GM23248 (cell line): Measurements from ENCODE around the gene NCAPG. TPM values are rescaled to one million over a fixed set of nuclear protein-coding genes. Genes with fewer than 3 reads are reported as not detected.
A peak's percentile ranks its signal among the peaks of the same experiment; 100 is the strongest.

Experiments
- DNase-seq: peaks from one replicate; pipeline ENCODE4 v3.0.0-alpha.2; 2015
- H2AFZ ChIP-seq: fragments of 200-600 bp; sonication (generic); 2 replicates; pipeline ENCODE4 v1.6.1; 2016; ENCODE audit warnings: antibody characterized with exemption
- H3F3A ChIP-seq: fragments of 200-600 bp; sonication (generic); 2 replicates; pipeline ENCODE4 v1.6.1; 2016; ENCODE audit warnings: mild to moderate bottlenecking, antibody characterized with exemption, mixed run types; ENCODE audit not compliant: insufficient read depth
- H3K27ac ChIP-seq: fragments of 200-600 bp; sonication (generic); 2 replicates; pipeline ENCODE4 v1.5.1; 2016; ENCODE audit warnings: mild to moderate bottlenecking
- H3K27me3 ChIP-seq: fragments of 200-600 bp; sonication (generic); replicated peaks from 2 replicates; pipeline ENCODE4 v1.6.1; 2016; ENCODE audit warnings: mild to moderate bottlenecking; ENCODE audit not compliant: insufficient read depth
- H3K36me3 ChIP-seq: fragments of 200-600 bp; sonication (generic); 2 replicates; pipeline ENCODE4 v1.6.1; 2016; ENCODE audit warnings: low read depth, mild to moderate bottlenecking
- H3K4me1 ChIP-seq: fragments of 200-600 bp; sonication (generic); 2 replicates; pipeline ENCODE4 v1.6.1; 2016; ENCODE audit warnings: mild to moderate bottlenecking; ENCODE audit not compliant: insufficient read depth
- H3K4me2 ChIP-seq: fragments of 200-600 bp; sonication (generic); one replicate; pipeline ENCODE4 v1.6.1; 2016; ENCODE audit warnings: mild to moderate bottlenecking; ENCODE audit not compliant: unreplicated experiment
- H3K4me3 ChIP-seq: fragments of 200-600 bp; sonication (generic); 2 replicates; pipeline ENCODE4 v1.5.1; 2016; ENCODE audit warnings: mild to moderate bottlenecking
- H3K79me2 ChIP-seq: fragments of 200-600 bp; sonication (generic); 2 replicates; pipeline ENCODE4 v1.6.1; 2016; ENCODE audit warnings: mild to moderate bottlenecking; ENCODE audit not compliant: insufficient read depth
- H3K9ac ChIP-seq: fragments of 200-600 bp; sonication (generic); 2 replicates; pipeline ENCODE4 v1.6.1; 2016; ENCODE audit warnings: mild to moderate bottlenecking
- H3K9me2 ChIP-seq: fragments of 200-600 bp; sonication (generic); 2 replicates; pipeline ENCODE4 v1.6.1; 2016; ENCODE audit warnings: mixed run types, mild to moderate bottlenecking, moderate library complexity; ENCODE audit not compliant: insufficient read depth
- H3K9me3 ChIP-seq: fragments of 200-600 bp; sonication (generic); one replicate; pipeline ENCODE4 v1.6.1; 2017; ENCODE audit warnings: low read depth
- H4K20me1 ChIP-seq: fragments of 200-600 bp; sonication (generic); 2 replicates; pipeline ENCODE4 v1.6.0; 2016; ENCODE audit not compliant: insufficient read depth
- EZH2 ChIP-seq: fragments of 200-600 bp; sonication (generic); IDR thresholded peaks from 2 replicates; pipeline ENCODE4 v1.6.1; 2018; ENCODE audit warnings: antibody characterized with exemption, mild to moderate bottlenecking; ENCODE audit not compliant: insufficient read depth, poor library complexity, severe bottlenecking
- EZH2phosphoT487 ChIP-seq: fragments of 200-600 bp; sonication (generic); IDR thresholded peaks from 2 replicates; pipeline ENCODE4 v1.6.1; 2018; ENCODE audit warnings: antibody characterized with exemption, moderate library complexity, mild to moderate bottlenecking, low read depth; ENCODE audit not compliant: insufficient read depth
- WGBS, 2 experiments: methylation state at CpG; one replicate each; pipeline ENCODE4 v1.1.6; 2015 to 2017; ENCODE audit warnings: low lambda C conversion rate in 2 of 2, low coverage in 1 of 2; ENCODE audit errors: missing lambda C conversion rate in 2 of 2; 5-methylcytosine and 5-hydroxymethylcytosine counted together
- in situ Hi-C: fragments of 300-500 bp; cut with MboI; formaldehyde crosslinking; loops from 2 replicates; pipeline ENCODE4 v1.15.0; 2020
- polyA plus RNA-seq: library from polyadenylated mRNA; unstranded; fragments of >200 nt; fragmentation: Nextera tagmentation; extraction: Ambion mirVana; gene quantifications from 2 replicates; pipeline ENCODE4 v1.2.1, GENCODE V29; 2016
- total RNA-seq: library from RNA; depleted of rRNA; stranded (reverse); fragments of >200 nt; shearing (Covaris generic); gene quantifications from 2 replicates; pipeline ENCODE4 v1.2.3, GENCODE V29; 2014

NCAPG gene
- total and polyA plus RNA-seq, 2 experiments from 2014 or later: 13.1 to 15.6 TPM

- no peak overlapping the region for H3K4me3 ChIP-seq
- 98 to 100% methylated on average over 2 of the region's 2 CpGs for WGBS, 2 experiments
- TF ChIP-seq EZH2phosphoT487: no peak
- no peak for TF ChIP-seq EZH2
- H3K27me3 ChIP-seq: no peaks in the 10 kb centered on the region
- H3K9me2 ChIP-seq: no peaks in the 10 kb centered on the region
- H3K36me3 ChIP-seq: no peaks in the 10 kb centered on the region
- H2AFZ ChIP-seq: no peak overlapping the region
- H3K9ac ChIP-seq: no peak overlapping the region
- H3K4me2 ChIP-seq: no peak overlapping the region
- H3K27ac ChIP-seq: no peak overlapping the region
- DNase-seq: no peak
- no peaks in the 10 kb centered on the region for H3K4me1 ChIP-seq
- no peaks in the 10 kb centered on the region for H3K79me2 ChIP-seq
- no peaks in the 10 kb centered on the region for H3F3A ChIP-seq
- no peaks in the 10 kb centered on the region for H3K9me3 ChIP-seq
- in situ Hi-C loops: no loop called here
- H4K20me1 ChIP-seq: no peaks in the 10 kb centered on the region
Measured at GRCh38 chr4:17866810-17867209, 56.0 kb downstream of the NCAPG start.

GRCh38 chr4:17867276-17867675, 56.5 kb downstream of the NCAPG start:
- in situ Hi-C loops: no loop called here
- no peaks in the 10 kb centered on the region for H3K36me3 ChIP-seq
- 73 to 77% methylated on average over 3 of the region's 3 CpGs for WGBS, 2 experiments

GRCh38 chr4:17869327-17869726, 58.5 kb downstream of the NCAPG start:
- H3K9me2 ChIP-seq: no peaks in the 10 kb centered on the region
- no peak overlapping the region for H3K27ac ChIP-seq
- no peak for TF ChIP-seq EZH2
- TF ChIP-seq EZH2phosphoT487: no peak
- WGBS, 2 experiments: 95 to 97% methylated on average over 2 of the region's 2 CpGs
- no peak overlapping the region for H3K4me3 ChIP-seq
- no peaks in the 10 kb centered on the region for H3F3A ChIP-seq
- no peaks in the 10 kb centered on the region for H3K9me3 ChIP-seq
- no peaks in the 10 kb centered on the region for H3K79me2 ChIP-seq
- in situ Hi-C loops: no loop called here
- DNase-seq: no peak
- no peaks in the 10 kb centered on the region for H3K36me3 ChIP-seq
- H2AFZ ChIP-seq: no peak overlapping the region
- H4K20me1 ChIP-seq: no peaks in the 10 kb centered on the region
- no peaks in the 10 kb centered on the region for H3K4me1 ChIP-seq
- H3K27me3 ChIP-seq: no peaks in the 10 kb centered on the region
- no peak overlapping the region for H3K9ac ChIP-seq
- no peak overlapping the region for H3K4me2 ChIP-seq

More at GRCh38 chr4:17867276-17867675, 56.5 kb downstream of the NCAPG start:
- no peaks in the 10 kb centered on the region for H3K27me3 ChIP-seq
- no peak overlapping the region for H2AFZ ChIP-seq
- no peak for DNase-seq
- no peak overlapping the region for H3K4me3 ChIP-seq
- no peaks in the 10 kb centered on the region for H3F3A ChIP-seq
- no peaks in the 10 kb centered on the region for H3K9me3 ChIP-seq
- no peaks in the 10 kb centered on the region for H3K4me1 ChIP-seq
- no peaks in the 10 kb centered on the region for H3K9me2 ChIP-seq
- TF ChIP-seq EZH2phosphoT487 (no peak), EZH2 (no peak)
- H3K9ac ChIP-seq: no peak overlapping the region
- no peak overlapping the region for H3K27ac ChIP-seq
- no peak overlapping the region for H3K4me2 ChIP-seq
- no peaks in the 10 kb centered on the region for H3K79me2 ChIP-seq
- no peaks in the 10 kb centered on the region for H4K20me1 ChIP-seq

GRCh38 chr4:17875402-17876070, 64.8 kb downstream of the NCAPG start:
- no peaks in the 10 kb centered on the region for H3K9me3 ChIP-seq
- no peak overlapping the region for H3K4me3 ChIP-seq
- no peak overlapping the region for H3K9ac ChIP-seq
- H3K4me2 ChIP-seq: no peak overlapping the region
- H3F3A ChIP-seq: no peaks in the 10 kb centered on the region
- H3K4me1 ChIP-seq: no peaks in the 10 kb centered on the region
- no peak overlapping the region for H3K27ac ChIP-seq
- no peaks in the 10 kb centered on the region for H3K27me3 ChIP-seq
- in situ Hi-C loops: no loop called here
- 98 to 99% methylated on average over 4 of the region's 4 CpGs for WGBS, 2 experiments
- H3K36me3 ChIP-seq: no peaks in the 10 kb centered on the region
- no peaks in the 10 kb centered on the region for H4K20me1 ChIP-seq
- no peaks in the 10 kb centered on the region for H3K79me2 ChIP-seq
- DNase-seq: no peak
- TF ChIP-seq EZH2phosphoT487 (no peak), EZH2 (no peak)
- no peaks in the 10 kb centered on the region for H3K9me2 ChIP-seq
- H2AFZ ChIP-seq: no peak overlapping the region

- Histone ChIP-seq H3K9ac (no peak overlapping the region), H2AFZ (no peak overlapping the region), H3K27me3 (no peaks in the 10 kb centered on the region), H3K4me2 (no peak overlapping the region), H3K4me3 (no peak overlapping the region), H3K9me2 (no peaks in the 10 kb centered on the region), H3K27ac (no peak overlapping the region), H3K79me2 (no peaks in the 10 kb centered on the region), H3F3A (no peaks in the 10 kb centered on the region), H3K9me3 (no peaks in the 10 kb centered on the region), H3K4me1 (no peaks in the 10 kb centered on the region), H3K36me3 (no peaks in the 10 kb centered on the region), H4K20me1 (no peaks in the 10 kb centered on the region)
- WGBS, 2 experiments: 97 to 99% methylated on average over 4 of the region's 4 CpGs
- peak; percentile 1 for DNase-seq
- in situ Hi-C loops: no loop called here
- no peak for TF ChIP-seq EZH2phosphoT487
- TF ChIP-seq EZH2: no peak
Measured at GRCh38 chr4:17876943-17877342, 66.2 kb downstream of the NCAPG start.
